Hematopoietic multipotent progenitor cell treated with erythropoietin and hydrocortisone succinate and interleukin-3 and kit ligand, for 15 days (in vitro differentiated cells): ENCODE data around the gene C1orf56.

ENCODE experiments used
- DNase-seq: peaks from one replicate; pipeline ENCODE4 v3.0.0-alpha.2; 2015; ENCODE audit warnings: low spot score

C1orf56 gene, protein sequence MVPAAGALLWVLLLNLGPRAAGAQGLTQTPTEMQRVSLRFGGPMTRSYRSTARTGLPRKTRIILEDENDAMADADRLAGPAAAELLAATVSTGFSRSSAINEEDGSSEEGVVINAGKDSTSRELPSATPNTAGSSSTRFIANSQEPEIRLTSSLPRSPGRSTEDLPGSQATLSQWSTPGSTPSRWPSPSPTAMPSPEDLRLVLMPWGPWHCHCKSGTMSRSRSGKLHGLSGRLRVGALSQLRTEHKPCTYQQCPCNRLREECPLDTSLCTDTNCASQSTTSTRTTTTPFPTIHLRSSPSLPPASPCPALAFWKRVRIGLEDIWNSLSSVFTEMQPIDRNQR

DNA sequence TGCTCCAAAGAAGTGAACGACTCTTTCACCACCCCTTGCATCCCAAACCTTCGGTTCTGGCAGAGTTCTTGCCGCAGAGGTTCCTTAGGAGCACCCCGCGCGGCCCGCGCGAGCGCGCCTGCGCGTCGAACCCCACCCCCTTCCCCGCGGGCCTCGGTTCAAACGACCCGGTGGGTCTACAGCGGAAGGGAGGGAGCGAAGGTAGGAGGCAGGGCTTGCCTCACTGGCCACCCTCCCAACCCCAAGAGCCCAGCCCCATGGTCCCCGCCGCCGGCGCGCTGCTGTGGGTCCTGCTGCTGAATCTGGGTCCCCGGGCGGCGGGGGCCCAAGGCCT lies at the start of gene C1orf56:
Gene C1orf56, plus strand, starts transcription at position 161 of the 334 bp plus-strand sequence. Its CDS starts 97 bp downstream, at position 258.
- DNase-seq: peak; percentile 27

DNA sequence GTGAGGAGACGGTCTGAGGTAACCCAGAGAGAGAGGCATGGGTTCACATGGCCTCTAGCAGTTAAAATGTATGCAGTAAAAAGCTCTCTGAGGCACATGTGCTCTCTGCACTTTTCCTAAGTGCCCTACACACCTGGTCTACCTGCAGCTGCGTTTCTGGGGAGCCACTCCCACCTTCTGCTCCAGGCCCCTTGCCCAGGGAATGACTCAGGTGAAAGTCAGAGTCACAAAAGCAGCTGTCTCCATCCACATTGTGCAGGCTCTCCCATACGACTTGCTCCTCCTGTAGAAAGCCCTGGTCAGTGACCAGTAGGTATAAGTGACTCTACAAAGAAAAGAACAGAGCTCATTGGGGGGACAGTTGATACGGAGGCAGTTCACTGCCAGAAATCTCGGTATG lies 49.6 kb upstream of the C1orf56 start:
- no peak for DNase-seq

DNA sequence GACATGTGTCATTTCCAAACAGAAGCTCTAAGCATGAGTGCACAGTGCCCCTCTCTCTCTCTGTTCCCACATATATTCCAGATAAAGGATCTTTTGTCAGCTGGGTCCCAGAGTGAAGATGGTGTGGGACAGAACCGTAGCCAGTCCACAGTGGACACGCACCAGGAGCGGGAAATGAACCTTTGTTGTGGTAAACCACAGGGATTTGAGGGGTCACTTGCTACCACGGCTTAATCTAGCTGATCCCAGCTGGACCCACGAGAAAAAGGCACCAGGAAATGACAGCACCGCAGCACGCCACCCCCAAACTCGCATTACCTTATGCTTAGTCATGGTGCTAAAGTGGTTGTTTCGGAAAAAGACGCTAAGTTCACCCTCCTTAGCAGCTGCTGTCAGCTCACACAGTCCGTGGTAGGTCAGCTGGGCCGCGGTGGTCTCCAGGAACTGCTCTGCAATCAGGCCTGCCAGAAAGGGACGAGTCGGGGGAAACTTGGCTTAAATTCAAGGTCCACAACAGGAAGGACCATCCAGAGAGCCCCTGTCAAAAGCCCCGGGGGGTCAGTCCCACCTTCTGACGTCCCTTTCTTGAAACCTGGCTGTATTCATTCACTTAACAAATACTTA lies 48.4 kb upstream of the C1orf56 start:
- no peak for DNase-seq

DNA sequence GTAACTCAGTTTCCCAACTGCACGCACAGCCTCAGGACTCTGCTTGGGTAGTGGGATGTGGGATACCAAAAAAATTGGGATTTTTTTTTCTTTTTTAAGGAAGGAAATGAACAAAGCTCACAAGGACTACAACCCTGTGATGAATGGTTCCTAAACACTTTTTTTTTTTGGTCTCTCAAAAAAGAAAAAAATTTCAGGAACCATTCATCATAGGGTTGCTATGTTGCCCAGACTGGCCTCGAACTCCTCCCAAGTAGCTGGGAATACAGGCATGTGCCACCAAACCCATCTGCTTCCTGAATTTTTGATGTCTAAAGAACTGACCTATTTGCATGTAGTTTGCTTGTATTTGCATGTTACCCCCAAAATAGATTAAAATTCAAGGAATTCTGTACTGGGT lies 47.6 kb upstream of the C1orf56 start:
- no peak for DNase-seq

DNA sequence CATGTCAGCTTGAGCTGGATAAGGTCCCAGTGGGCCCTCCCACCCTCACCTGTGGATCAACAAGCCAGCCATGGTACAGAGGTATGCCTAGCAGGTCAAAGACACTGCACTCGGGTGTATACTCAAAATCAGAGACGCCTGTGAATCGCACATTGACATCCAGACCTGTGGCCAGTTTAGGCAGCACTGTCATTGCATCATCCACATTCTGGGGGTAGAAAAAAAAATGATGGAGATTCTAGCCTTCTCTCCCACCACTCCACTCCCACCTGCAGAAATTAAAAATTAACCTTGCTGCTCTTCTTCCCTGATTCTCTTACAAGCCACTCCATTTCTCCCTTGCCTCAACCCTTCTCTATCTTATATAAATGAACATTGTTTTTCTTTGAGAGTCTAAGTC lies 47.1 kb upstream of the C1orf56 start:
- no peak for DNase-seq

DNA sequence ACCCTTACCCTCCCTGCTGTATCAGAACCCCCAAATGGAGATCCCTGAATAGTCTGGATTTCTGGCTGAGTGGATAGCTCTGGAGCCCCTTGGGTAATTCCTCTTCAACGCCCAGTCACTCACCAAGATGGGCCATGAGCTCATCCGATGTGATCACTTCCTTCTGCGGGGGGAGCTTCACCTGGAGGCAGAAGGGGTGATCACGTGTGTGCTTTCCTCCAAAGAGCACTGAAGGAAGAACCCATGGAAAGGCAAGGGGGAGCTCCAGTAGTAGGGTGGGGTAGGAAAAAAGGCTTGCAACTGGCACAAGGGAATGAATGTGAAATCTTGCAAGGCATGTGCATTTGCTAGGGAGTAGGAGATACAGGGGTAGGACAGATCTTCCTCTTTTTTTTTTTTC lies 45.9 kb upstream of the C1orf56 start:
- DNase-seq: no peak

DNA sequence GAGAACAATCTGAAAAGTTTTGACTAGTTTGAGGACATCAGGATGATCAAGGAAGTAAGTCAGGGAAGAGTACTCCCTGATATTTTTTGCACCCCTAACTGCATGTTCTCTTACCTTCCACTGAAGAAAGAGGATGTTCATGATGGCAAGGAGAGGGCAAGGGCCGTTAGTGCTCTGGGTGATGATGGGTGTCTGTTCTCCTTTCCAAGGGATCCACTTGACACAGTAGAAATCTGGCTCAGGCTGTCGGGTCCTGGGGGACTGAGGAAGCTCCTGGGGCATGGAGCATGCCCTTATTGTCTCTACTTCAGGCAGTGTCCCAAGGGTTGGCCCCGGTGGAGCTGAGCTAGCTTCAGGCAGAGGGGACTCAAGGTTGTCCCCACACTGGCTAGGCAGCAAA lies 45.5 kb upstream of the C1orf56 start:
- no peak for DNase-seq

DNA sequence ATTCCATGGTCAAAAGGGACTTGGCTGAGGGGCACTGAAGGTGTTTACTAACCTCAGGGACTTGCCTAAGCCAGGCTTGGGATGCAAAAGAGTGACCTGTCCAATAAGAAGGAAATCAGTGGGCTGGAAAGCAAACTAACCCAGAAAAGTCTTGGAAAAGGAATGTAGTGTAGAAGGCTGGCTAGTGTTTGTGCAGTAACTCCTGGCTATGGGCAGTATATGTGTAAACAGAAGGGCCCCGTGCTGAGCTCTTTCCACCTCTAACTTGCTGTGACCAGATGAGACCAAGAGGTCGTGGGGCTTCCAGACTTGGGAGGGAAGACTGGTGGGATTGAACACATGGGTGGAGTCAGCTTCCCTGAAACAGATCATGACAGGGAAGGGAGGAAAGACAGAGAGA lies 44.9 kb upstream of the C1orf56 start:
- no peak for DNase-seq

DNA sequence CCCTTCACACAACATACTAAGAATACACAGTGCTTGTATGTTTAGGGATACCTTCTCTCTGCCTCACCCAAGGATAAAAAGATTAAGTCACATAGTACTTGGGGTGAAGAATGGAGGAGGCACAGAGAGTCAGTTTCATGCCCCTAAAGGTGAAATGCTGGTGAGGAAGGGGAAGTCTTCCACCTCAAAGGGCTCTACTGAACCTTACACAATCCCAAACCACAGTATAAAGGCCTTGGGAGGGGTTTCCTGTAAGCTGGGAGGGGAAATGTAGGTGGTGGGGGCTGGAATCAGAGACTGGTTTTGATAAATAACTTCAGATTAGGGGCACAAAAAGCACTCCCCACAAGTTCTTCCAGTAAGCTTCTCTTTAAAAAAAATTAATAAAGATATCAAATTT lies 44.4 kb upstream of the C1orf56 start:
- DNase-seq: no peak

DNA sequence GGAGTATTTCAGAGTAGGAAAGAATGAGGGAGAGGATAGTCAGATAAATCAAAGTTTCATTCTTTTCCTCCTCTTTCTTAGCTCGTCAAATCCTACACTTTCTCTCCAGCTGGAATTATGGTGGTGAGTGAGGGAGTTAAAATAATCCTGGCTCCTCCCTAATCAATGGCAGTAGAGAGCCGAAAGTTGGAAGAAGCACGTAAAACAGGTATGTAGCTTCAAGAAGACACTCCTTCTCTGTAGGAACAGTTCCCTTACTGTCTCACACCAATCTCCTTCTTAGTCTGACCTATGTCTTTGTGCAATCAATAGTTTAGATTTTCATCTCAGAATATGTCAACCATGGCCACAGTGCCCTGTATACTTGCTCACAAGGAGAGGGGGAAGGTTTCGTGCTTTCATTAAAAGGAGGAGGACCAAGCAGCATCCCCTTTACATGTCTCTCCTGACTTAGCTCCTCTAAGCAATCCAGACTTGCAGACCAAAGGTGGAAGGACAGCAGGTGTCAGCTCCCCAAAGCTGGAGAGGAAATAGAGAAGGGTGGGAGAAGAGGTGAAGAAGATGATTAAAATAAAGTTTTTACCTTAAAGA lies 41.7 kb upstream of the C1orf56 start:
- DNase-seq: no peak

DNA sequence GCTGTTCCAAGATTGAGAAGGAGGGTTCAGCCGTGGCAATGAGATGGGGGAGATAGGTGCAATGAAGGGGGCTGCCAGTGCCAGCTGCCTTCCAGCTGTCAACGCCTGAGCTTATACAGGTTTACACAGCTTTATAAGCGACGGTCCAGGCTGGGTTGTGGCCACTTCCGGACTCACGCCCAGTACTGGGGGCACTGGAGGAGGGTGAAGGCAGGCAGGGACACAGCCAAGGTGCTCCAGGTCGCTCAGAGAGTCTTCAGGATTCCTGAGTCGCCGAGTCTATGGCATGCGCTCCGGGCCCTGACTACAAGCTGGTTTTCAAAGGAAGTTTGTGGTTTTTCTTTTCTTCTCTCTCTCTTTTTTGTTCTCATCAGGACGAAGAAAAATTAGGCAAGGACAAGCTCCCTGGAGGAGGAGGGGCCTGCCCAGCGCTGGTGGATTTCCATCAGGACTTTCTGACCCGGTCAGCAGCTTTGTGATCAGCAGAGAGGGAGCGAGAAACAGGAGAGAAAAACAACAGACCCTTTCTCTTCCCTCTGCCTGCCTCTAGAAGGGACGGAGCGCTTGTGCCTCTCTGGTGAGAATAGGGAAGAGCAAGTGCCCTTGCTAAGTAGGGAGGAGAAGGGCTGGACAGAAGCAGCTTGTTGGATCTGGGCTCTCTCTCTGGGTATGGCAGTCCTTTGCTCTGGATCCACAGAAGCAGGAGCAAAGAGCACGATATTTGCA lies 41.1 kb upstream of the C1orf56 start, which contains the start of gene MINDY1:
Gene MINDY1, minus strand, starts transcription at position 576 of the 726 bp plus-strand sequence. CDS start 4,285 bp downstream, outside the sequence.
- DNase-seq: peak; percentile 77

DNA sequence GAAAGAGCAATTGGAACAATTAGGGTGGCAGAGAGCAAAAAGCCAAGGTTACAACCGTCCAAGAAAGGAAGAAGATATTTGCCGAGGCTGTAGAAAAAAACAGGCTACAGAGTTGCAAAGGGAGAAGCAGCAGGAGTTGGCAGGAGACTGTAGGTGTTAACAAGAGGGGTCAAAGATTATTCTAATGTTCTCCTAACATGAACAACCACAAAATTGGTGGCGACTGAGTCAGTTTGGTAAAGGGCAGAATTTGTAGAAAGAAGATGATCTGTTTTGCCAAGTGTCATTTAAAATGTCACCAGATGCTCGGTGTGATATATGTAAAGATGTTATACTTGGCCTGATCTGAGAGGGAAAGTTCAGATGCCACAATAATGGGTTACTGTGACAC lies 39.7 kb upstream of the C1orf56 start:
- no peak for DNase-seq

DNA sequence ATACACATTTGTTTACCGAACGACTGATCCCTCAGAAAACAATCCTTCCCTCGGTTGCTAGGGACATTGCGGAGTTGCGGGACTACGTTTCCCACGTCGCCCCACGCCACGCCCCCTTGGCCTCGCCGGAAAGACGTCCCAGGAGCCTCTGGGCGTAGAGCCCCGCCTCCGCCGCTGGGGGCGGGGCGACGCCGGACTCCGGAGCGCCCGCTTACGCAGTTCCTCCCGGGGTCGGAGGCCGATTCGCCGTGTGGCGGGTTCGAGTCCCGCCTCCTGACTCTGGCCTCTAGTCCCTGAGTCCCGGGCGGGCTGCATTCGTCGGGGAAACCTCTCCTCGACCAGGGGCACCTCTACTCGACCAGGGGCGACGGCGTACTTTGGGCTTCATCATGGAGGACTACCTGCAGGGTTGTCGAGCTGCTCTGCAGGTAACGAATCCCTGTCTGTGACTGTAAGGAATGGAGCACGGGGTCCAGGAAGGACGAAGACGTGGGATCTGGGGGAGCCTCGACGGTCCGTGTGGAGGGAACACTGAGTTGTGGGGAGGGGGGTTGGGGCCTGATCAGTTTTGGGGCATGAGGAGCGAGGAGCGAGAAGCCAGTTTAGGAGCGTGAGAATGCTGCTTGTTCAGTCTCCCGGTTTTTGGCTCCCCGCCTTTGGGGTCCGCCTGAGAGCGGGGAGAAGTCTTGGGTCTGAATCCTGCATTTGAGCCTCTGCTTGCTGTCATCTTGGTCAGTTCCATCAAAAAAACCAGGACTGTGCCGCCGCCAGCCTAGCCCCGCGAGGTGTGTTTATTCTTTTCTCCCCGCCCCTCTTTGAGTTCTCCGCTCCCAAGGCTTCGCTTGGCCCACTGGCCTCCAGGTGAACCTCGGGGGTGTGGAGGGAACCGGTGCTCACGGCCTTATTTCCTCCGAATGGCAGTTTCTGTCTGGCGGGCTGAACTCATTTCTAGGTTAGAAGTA lies 39.0 kb upstream of the C1orf56 start, which contains the start of gene PRUNE1:
Gene PRUNE1, plus strand, starts transcription at position 206 of the 962 bp plus-strand sequence. Its CDS starts 184 bp downstream, at position 390.
- peak; percentile 97 for DNase-seq

DNA sequence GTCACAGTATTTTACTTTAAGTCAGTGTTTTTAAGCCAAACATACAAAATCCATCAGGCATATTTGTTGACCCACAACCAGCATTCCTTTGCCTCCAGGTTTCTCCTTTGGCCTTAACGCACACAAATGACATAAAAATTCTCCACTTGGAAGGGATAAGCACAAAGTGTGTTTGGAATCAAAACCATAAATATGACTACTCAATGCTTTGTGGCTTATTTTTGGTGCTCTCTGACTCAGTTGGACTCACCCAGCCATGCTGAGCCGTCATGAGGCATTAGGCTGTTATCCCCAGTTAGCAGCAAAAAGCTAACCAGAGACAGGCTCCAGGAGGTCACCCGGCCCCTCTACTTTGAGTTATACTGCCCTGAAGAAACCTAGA lies 38.4 kb upstream of the C1orf56 start:
- no peak for DNase-seq

DNA sequence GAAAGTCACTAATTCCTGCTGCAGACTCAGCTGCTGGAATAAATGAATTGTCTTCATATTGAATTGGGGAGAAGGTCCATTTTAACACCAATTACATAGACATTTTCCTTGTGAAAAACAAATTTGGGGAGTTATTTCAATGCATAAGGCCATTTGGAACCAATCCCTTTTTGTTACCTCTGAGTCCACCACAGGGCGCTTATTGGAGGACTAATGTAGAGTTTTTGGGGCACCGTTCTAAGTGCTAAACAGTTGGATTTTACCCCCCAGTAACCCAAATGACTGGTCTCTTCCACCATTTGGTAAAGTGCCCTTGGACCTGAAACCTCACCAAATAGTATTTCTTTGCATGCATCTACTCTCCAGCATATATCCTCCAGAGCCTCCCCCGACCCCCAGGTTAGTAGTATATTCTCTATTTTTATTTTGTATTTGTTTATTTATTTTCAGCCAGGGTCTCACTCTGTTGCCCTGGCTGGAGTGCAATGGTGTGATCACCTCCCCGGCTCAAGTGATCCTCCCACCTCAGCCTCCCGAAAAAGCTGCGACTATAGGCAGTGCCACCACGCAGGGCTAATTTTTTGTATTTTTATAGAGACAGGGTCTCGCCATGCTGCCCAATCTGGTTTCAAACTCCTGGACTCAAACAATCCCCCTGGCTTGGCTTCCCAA lies 37.7 kb upstream of the C1orf56 start:
- no peak for DNase-seq

DNA sequence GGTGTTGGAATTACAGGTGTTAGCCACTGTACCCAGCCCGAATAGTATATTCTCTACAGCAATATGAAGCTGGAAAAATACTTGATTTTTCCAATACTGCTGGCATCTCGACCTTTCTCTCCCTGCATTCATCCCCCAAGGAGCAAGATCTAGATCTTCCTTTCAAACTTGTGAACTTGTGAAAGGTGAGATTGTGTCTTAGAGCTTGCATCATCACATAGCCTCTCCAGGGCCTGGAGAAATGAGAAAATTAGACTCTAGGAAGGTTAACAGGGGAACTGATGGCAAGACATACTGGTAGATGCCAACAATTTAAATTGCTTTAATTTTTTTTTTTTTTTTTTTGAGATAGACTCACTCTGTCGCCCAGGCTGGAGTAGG lies 37.2 kb upstream of the C1orf56 start:
- no peak for DNase-seq

DNA sequence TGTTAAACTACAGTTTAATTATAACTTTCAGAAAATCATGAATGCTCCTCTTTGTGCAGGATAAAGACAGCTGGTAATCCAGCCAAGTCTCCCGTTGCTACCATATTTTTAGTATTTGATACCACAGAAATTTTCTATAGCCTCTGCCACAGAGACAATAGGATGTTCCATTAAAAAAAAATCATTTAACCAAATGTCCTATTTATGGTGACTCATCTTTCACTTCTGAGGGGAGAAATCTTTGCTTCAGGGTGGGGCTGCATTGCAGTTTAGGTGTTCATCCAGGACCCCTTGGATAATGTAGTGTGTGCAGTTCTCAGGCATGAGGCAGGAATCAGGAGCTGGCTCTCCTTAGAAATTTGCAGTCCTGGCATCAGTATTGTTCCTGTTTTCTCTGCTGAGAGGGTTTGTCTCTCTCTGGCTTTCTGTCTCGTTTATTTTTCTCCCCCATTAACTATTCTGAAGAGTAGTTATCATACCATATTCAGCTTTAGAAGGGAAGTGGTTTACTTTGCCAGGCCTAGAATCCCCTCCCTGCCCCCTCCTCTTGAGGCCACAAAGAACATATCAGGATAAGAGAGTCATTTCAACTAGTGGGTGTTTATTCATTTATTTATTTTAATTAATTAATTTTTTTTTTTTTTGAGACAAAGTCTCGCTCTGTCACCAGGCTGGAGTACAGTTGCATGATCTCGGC lies 36.2 kb upstream of the C1orf56 start:
- no peak for DNase-seq

DNA sequence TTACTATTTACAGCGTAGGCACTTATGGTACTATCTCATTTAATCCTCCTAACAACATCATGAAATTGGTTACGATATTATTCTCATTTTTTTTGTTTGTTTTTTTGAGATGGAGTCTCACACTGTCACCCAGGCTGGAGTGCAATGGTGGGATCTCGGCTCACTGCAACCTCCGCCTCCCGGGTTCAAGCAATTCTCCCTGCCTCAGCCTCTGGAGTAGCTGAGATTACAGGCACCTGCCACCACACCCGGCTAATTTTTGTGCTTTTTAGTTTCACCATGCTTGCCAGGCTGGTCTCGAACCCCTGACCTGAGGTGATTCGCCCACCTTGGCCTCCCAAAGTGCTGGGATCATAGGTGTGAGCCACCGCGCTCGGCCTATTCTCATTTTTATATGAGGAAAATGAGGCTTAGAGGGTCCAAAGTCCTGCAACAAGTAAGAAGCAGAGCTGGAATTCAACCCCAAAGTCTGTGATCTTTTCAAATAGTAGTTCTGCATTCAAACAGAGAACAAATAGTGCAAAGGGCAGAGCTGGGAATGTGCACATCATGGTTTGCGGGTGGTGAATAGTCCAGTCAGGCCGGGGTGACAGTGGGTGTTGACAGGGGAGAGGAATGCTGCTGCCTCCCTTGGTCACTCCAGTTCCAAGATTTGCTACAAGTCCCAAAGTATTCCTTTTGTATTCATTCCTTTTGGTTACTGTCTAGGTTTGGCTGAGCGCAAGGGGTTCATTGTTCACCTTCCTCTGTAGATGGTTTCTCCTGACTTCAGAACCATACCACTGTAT lies 34.7 kb upstream of the C1orf56 start:
- DNase-seq: no peak

DNA sequence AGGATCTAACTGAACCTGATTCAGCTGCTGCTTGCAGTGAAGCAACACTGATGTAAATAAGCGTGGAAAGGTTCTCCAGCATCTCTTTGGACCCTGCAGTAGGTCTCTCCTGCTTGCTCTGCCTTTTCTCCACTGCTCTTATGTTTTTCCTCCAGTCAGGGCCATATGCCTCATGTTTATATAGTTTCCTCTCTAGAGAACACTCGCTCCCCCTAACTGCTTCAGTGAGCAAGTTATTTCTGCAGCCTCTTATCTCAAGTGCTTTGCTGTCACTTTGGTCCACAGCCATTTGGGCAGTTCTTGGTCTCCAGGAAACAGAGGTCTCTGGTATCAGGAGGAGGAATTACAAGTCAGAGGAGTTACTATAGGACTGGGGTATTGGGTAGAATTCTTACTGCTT lies 34.0 kb upstream of the C1orf56 start:
- DNase-seq: peak; percentile 61
